ENCODE results near the gene TNFSF13.

The TNFSF13 gene

GRCh38 chr17:7558544-7559319 is at the start of gene TNFSF13:
Gene TNFSF13 (plus strand): TSS chr17:7558750. CDS start chr17:7559040, 290 bp downstream.
- DNase-seq: peak; percentile 66

GRCh38 chr17:7508846-7509245 is 49.7 kb upstream of the TNFSF13 start:
- DNase-seq: no peak

GRCh38 chr17:7509937-7510336 is 48.6 kb upstream of the TNFSF13 start:
- DNase-seq: no peak

- no peak for DNase-seq
Measured at GRCh38 chr17:7511108-7511507, 47.4 kb upstream of the TNFSF13 start.

- DNase-seq: no peak
Measured at GRCh38 chr17:7512105-7512504, 46.4 kb upstream of the TNFSF13 start.

- DNase-seq: no peak
Measured at GRCh38 chr17:7512824-7513540, 45.6 kb upstream of the TNFSF13 start.

- peak; percentile 6 for DNase-seq
Measured at GRCh38 chr17:7513850-7514419, 44.6 kb upstream of the TNFSF13 start.

- DNase-seq: peak; percentile 84
Measured at GRCh38 chr17:7515911-7516610, 42.5 kb upstream of the TNFSF13 start.

GRCh38 chr17:7523033-7523432 is 35.5 kb upstream of the TNFSF13 start:
- peak; percentile 55 for DNase-seq

GRCh38 chr17:7528842-7529241 is 29.7 kb upstream of the TNFSF13 start:
- no peak for DNase-seq

- peak; percentile 39 for DNase-seq
Measured at GRCh38 chr17:7530023-7530900, 28.3 kb upstream of the TNFSF13 start.

GRCh38 chr17:7538050-7538449 is 20.5 kb upstream of the TNFSF13 start:
- DNase-seq: no peak

- no peak for DNase-seq
Measured at GRCh38 chr17:7538891-7539545, 19.5 kb upstream of the TNFSF13 start.

- DNase-seq: no peak
Measured at GRCh38 chr17:7541074-7541621, 17.4 kb upstream of the TNFSF13 start.

- no peak for DNase-seq
Measured at GRCh38 chr17:7544911-7545310, 13.6 kb upstream of the TNFSF13 start.

GRCh38 chr17:7548585-7549400 is 9.8 kb upstream of the TNFSF13 start, which contains the start of gene TNFSF12:
Gene TNFSF12 (plus strand): TSS chr17:7549058. CDS start chr17:7549154, 96 bp downstream.
- DNase-seq: peak; percentile 51

- no peak for DNase-seq
Measured at GRCh38 chr17:7549401-7550055, 9.0 kb upstream of the TNFSF13 start.

- no peak for DNase-seq
Measured at GRCh38 chr17:7550344-7550743, 8.2 kb upstream of the TNFSF13 start.

- DNase-seq: no peak
Measured at GRCh38 chr17:7551396-7551795, 7.2 kb upstream of the TNFSF13 start.

GRCh38 chr17:7552621-7553051 is 5.9 kb upstream of the TNFSF13 start:
- peak; percentile 96 for DNase-seq
